ENCODE data around the gene PARVG. TPM values are rescaled to one million over a fixed set of nuclear protein-coding genes. Genes with fewer than 3 reads are reported as not detected.

PARVG gene
- total and polyA plus RNA-seq, 2 experiments from 2014 or later = 0.33 TPM; not detected in 1

DNA sequence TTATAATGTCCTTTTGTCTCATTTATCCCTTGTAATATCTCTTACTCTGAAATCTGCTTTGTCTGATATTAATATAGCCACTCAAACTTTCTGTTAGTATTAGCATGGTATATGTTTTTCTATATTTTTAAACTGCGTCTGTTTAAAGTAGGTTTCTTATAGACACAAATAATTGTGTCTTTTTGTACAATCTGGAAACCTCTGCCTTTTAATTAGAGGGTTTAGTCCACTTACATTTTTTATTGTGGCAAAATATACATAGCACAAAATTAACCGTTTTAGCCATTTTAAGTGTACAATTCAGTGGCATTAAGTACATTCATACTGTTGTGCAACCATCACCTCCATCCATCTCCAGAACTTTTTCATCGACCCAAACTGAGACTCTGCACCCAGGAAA lies 28.6 kb downstream of the PARVG start:
- TF ChIP-seq, protein P1, sequence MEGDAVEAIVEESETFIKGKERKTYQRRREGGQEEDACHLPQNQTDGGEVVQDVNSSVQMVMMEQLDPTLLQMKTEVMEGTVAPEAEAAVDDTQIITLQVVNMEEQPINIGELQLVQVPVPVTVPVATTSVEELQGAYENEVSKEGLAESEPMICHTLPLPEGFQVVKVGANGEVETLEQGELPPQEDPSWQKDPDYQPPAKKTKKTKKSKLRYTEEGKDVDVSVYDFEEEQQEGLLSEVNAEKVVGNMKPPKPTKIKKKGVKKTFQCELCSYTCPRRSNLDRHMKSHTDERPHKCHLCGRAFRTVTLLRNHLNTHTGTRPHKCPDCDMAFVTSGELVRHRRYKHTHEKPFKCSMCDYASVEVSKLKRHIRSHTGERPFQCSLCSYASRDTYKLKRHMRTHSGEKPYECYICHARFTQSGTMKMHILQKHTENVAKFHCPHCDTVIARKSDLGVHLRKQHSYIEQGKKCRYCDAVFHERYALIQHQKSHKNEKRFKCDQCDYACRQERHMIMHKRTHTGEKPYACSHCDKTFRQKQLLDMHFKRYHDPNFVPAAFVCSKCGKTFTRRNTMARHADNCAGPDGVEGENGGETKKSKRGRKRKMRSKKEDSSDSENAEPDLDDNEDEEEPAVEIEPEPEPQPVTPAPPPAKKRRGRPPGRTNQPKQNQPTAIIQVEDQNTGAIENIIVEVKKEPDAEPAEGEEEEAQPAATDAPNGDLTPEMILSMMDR (IDR thresholded peaks at IDR 0.05; ENCODE audit: low read depth, low read length) = no peak

DNA sequence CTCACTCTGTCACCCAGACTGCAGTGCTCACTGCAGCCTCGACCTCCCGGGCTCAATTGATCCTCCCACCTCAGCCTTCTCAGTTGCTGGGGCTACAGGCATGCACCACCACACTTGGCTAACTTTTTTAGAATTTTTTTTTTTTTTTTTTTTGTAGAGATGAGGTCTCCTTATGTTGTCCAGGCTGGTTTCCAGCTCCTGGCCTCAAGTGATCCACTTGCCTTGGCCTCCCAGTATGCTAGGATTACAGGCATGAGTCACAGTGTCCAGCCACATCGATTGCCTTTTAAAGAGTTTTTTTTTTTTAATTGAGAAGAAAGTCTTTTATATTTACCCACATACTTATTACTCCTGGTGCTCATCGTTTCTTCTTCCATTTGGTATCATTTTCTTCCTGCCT lies 30.0 kb downstream of the PARVG start:
- TF ChIP-seq, protein P1 (IDR thresholded peaks at IDR 0.05; ENCODE audit: low read depth, low read length) = no peak
- Histone ChIP-seq H3K27ac (no peak overlapping the region), H3K4me1 (ENCODE audit: low read depth) (peaks cover 17% of the 10 kb centered on the region), H3K4me3 (no peak overlapping the region), H3K36me3 (no peaks in the 10 kb centered on the region), H3K27me3 (no peaks in the 10 kb centered on the region), H3K9me3 (ENCODE audit: low read depth) (no peaks in the 10 kb centered on the region)
- peak in 1 of 2 donors; percentile 45 for DNase-seq (ENCODE audit: low read depth in 1 of 2, low spot score in 1 of 2)

More for the DNA sequence above, 28.6 kb downstream of the PARVG start:
- Histone ChIP-seq H3K27ac (no peak overlapping the region), H3K36me3 (no peaks in the 10 kb centered on the region), H3K9me3 (ENCODE audit: low read depth) (no peaks in the 10 kb centered on the region), H3K4me1 (ENCODE audit: low read depth) (peaks cover 17% of the 10 kb centered on the region), H3K4me3 (no peak overlapping the region), H3K27me3 (no peaks in the 10 kb centered on the region)
- no peak for DNase-seq (ENCODE audit: low read depth in 1 of 2, low spot score in 1 of 2)

DNA sequence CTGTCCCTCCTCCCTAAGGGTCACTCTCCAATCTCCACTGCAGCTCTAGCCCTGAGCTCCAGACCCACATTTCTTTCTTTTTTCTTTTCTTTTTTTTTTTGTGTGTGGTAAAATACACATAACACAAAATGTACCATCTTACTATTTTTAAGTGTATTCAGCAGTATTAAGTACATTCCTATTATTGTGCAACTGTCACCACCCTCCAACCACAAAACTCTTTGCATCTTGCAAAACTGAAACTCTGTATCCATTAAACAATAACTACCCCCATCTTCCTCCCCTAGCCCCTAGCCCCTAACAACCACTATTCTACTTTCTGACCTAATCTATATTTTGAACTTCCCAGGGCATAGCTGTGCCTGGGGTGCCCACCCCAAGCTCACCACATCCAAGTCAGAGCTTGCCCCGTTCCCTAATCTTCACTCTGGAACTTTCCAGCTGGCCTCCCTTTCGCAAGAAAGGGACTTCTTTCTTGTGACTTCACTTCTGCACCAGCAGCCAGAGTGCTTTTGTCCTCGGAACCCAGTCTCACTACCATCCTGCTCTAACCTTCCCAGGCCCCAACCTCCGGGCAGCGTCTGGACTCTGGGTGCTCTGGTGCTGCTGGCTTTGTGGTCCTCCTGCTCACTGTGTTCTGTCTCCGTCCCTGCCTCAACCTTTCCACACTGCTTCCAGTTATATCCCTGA lies 30.7 kb downstream of the PARVG start:
- peaks cover 17% of the 10 kb centered on the region for H3K4me1 ChIP-seq (ENCODE audit: low read depth)
- no peaks in the 10 kb centered on the region for H3K36me3 ChIP-seq
- H3K27me3 ChIP-seq = no peaks in the 10 kb centered on the region
- no peak for DNase-seq (ENCODE audit: low read depth in 1 of 2, low spot score in 1 of 2)
- TF ChIP-seq, protein P1 (IDR thresholded peaks at IDR 0.05; ENCODE audit: low read depth, low read length) = no peak
- no peak overlapping the region for H3K4me3 ChIP-seq
- H3K27ac ChIP-seq = no peak overlapping the region
- H3K9me3 ChIP-seq (ENCODE audit: low read depth) = no peaks in the 10 kb centered on the region

DNA sequence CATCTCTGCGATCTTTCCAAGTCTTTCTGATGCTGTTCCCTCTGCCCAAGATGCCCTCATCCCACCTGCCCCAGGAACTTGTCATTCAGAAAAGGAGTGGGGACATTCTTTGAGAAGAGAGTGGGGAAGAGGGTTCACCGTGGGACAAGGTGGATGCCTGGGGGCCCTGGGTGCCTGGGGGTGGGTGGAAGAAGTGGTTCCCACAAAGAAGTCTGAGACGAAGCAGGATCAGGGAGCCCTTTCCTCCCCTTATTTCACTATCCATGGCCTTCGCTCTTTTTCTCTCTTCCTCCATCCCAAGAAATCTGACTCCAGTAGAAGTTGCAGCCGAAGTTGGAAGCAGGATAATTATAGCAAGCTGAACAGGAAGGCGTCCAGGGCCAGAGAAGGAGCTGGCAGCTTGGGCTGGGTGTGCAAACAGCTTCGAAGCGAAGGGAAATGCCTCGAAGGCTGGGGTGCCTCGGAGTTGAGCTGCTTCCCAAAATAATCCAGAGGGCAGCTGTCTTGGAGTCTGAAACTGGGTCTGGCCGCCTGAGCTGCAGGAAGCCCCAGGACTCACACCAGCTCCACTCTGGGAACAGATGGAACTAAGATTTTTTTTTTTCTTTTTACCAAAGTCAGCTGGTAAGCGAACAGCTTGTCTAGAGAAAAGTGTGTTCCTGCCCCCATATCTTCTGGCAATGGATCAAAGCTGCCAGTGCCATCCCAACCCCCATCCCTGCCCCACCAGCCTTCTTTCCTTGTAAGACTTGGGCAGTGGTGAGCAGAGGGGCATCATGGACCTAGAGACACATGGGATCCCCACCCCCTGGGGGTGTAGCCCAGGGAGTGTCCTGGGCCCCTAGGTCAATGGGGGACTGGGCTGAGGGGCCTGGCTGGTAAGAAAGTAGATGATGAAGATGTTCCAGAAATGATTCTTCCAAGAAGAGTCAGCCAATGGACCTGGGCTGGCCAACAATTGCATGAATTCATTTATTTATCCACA lies 31.5 kb downstream of the PARVG start:
- Histone ChIP-seq H3K27ac (peak overlapping the region; percentile 78), H3K4me3 (no peak overlapping the region), H3K4me1 (ENCODE audit: low read depth) (peaks cover 17% of the 10 kb centered on the region), H3K9me3 (ENCODE audit: low read depth) (no peaks in the 10 kb centered on the region), H3K36me3 (no peaks in the 10 kb centered on the region), H3K27me3 (no peaks in the 10 kb centered on the region)
- TF ChIP-seq, protein P1 (IDR thresholded peaks at IDR 0.05; ENCODE audit: low read depth, low read length) = no peak
- peak; percentile 49 to 51 for DNase-seq (ENCODE audit: low read depth in 1 of 2, low spot score in 1 of 2)

DNA sequence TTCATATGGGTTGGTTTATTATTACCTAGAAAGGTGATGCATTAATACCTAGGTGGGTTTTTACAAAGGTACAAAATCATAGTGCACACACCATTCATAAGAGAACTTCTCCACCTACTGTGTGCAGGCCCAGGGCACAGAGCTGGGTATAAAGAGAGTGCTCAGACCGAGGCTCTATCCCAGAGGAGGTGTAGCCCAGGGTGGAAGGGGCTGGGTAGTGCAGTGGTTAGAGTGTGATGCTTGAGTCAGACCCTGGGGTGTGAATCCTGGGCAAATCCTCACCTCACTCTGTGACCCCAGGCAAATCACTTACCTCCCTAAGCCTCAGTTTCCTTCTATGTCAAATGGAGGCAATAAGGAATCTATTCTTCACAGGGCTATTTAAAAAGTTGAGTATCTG lies 32.2 kb downstream of the PARVG start:
- TF ChIP-seq, protein P1 (IDR thresholded peaks at IDR 0.05; ENCODE audit: low read depth, low read length) = no peak
- no peaks in the 10 kb centered on the region for H3K36me3 ChIP-seq
- no peaks in the 10 kb centered on the region for H3K27me3 ChIP-seq
- H3K4me3 ChIP-seq = no peak overlapping the region
- H3K4me1 ChIP-seq (ENCODE audit: low read depth) = peaks cover 17% of the 10 kb centered on the region
- no peak for DNase-seq (ENCODE audit: low read depth in 1 of 2, low spot score in 1 of 2)
- H3K9me3 ChIP-seq (ENCODE audit: low read depth) = no peaks in the 10 kb centered on the region
- peak overlapping the region; percentile 78 for H3K27ac ChIP-seq
